BE2C (cell line): ENCODE results near the gene NOS1AP.

Source experiments
- DNase-seq: peaks from one replicate; pipeline ENCODE4 v3.0.0-alpha.2; 2020
- H3K27me3 ChIP-seq: fragments of 250-450 bp; sonication (Bioruptor Pico); 2 replicates; pipeline ENCODE4 v1.5.1; 2020; ENCODE audit warnings: mild to moderate bottlenecking
- H3K36me3 ChIP-seq: fragments of 250-450 bp; sonication (Bioruptor Pico); 2 replicates; pipeline ENCODE4 v1.5.1; 2020; ENCODE audit warnings: mild to moderate bottlenecking
- H3K4me1 ChIP-seq: fragments of 250-450 bp; sonication (Bioruptor Pico); 2 replicates; pipeline ENCODE4 v1.5.1; 2020
- H3K4me3 ChIP-seq: 2 replicates; pipeline ENCODE4 v1.5.1; 2011; ENCODE audit warnings: low read depth, low read length
- H3K9me3 ChIP-seq: fragments of 250-450 bp; sonication (Bioruptor Pico); 2 replicates; pipeline ENCODE4 v1.5.1; 2020
- CTCF ChIP-seq: IDR thresholded peaks from 2 replicates; pipeline ENCODE4 v1.5.1; 2012; ENCODE audit warnings: mild to moderate bottlenecking, low read depth, low read length

The NOS1AP gene

GRCh38 chr1:162185314-162186025 is 116.0 kb downstream of the NOS1AP start:
- Histone ChIP-seq H3K9me3 (no peaks in the 10 kb centered on the region), H3K4me3 (no peak overlapping the region), H3K36me3 (no peaks in the 10 kb centered on the region), H3K4me1 (peaks cover 6% of the 10 kb centered on the region; the same call in 1 of the 2 replicates), H3K27me3 (no peaks in the 10 kb centered on the region)
- no peak for DNase-seq
- no peak for TF ChIP-seq CTCF

- DNase-seq: no peak
- no peak overlapping the region for H3K4me3 ChIP-seq
- TF ChIP-seq CTCF: no peak
- no peaks in the 10 kb centered on the region for H3K9me3 ChIP-seq
- H3K4me1 ChIP-seq: peaks cover 6% of the 10 kb centered on the region; the same call in 1 of the 2 replicates
- H3K36me3 ChIP-seq: no peaks in the 10 kb centered on the region
- no peaks in the 10 kb centered on the region for H3K27me3 ChIP-seq
These were observed 116.5 kb downstream of the NOS1AP start for GRCh38 chr1:162186026-162186374.

DNA sequence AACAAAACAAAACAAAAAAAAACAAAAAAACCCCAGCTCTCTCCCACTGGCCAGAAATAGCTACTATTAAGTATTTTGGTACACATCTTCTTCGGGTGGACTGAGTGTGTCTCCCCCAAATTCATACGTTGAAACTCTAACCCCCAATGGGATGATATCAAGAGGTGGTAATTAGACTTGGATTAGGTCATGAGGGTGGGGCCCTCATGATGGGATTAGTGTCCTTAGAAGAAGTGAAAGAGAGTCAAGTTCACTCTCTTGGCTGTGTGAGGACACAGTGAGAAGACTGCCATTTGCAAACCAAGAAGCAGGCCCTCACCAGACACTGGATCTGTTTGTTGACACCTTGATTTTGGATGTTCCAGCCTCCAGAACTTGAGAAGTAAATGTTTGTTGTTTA is 116.9 kb downstream of the NOS1AP start:
- H3K9me3 ChIP-seq: no peaks in the 10 kb centered on the region
- H3K4me1 ChIP-seq: peaks cover 6% of the 10 kb centered on the region; the same call in 1 of the 2 replicates
- H3K27me3 ChIP-seq: no peaks in the 10 kb centered on the region
- H3K4me3 ChIP-seq: no peak overlapping the region
- no peak for TF ChIP-seq CTCF
- no peaks in the 10 kb centered on the region for H3K36me3 ChIP-seq
- DNase-seq: no peak

- no peak for DNase-seq
- no peak for TF ChIP-seq CTCF
- Histone ChIP-seq H3K4me1 (peaks cover 6% of the 10 kb centered on the region; the same call in 1 of the 2 replicates), H3K9me3 (no peaks in the 10 kb centered on the region), H3K36me3 (no peaks in the 10 kb centered on the region), H3K4me3 (no peak overlapping the region), H3K27me3 (no peaks in the 10 kb centered on the region)
These were observed 118.3 kb downstream of the NOS1AP start for GRCh38 chr1:162187687-162188276.

DNA sequence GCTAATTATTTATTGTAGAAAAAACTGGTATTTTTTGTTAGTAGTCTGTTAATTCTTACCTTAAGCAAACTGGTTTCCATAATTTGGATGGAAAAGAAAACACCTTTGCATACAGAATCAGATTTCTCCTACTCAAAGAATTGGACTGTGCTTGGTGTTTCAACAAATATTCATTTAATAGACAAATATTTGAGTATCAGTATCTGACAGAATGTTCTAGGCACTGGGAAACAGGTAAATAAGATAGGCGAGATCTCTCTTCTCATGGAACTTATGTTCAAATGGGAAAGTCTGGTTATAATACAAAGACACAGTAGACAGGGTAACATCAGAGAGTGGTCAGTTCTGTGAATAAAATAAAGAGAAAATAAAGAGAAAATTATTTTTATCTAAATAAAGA is 119.9 kb downstream of the NOS1AP start:
- no peak for TF ChIP-seq CTCF
- DNase-seq: no peak
- Histone ChIP-seq H3K36me3 (no peaks in the 10 kb centered on the region), H3K27me3 (no peaks in the 10 kb centered on the region), H3K4me3 (no peak overlapping the region), H3K4me1 (peaks cover 13% of the 10 kb centered on the region; the same call in 1 of the 2 replicates), H3K9me3 (no peaks in the 10 kb centered on the region)
